Glutamatergic neuron (in vitro differentiated cells): ENCODE results near the gene BTBD1. TPM values are rescaled to one million over a fixed set of nuclear protein-coding genes. Genes with fewer than 3 reads are reported as not detected.
A peak's percentile ranks its signal among the peaks of the same experiment; 100 is the strongest.

Experiments used
- DNase-seq: peaks from one replicate; pipeline ENCODE4 v3.0.0; 2022
- H3K27ac Mint-ChIP-seq: one replicate; pipeline ENCODE4 v1.8.0; 2020; ENCODE audit warnings: mild to moderate bottlenecking, mixed read lengths, inconsistent platforms; ENCODE audit not compliant: unreplicated experiment
- H3K27me3 Mint-ChIP-seq: one replicate; pipeline ENCODE4 v1.8.0; 2020; ENCODE audit warnings: mild to moderate bottlenecking, moderate library complexity, mixed read lengths, inconsistent platforms; ENCODE audit not compliant: unreplicated experiment
- H3K36me3 Mint-ChIP-seq: one replicate; pipeline ENCODE4 v1.8.0; 2020; ENCODE audit warnings: mild to moderate bottlenecking, mixed read lengths, inconsistent platforms; ENCODE audit not compliant: unreplicated experiment
- H3K4me1 Mint-ChIP-seq: one replicate; pipeline ENCODE4 v1.8.0; 2020; ENCODE audit warnings: mild to moderate bottlenecking, low read depth, mixed read lengths, inconsistent platforms; ENCODE audit not compliant: unreplicated experiment
- H3K4me3 Mint-ChIP-seq: one replicate; pipeline ENCODE4 v1.8.0; 2020; ENCODE audit warnings: mild to moderate bottlenecking, mixed read lengths, inconsistent platforms; ENCODE audit not compliant: unreplicated experiment
- H3K9me3 Mint-ChIP-seq: one replicate; pipeline ENCODE4 v1.8.0; 2020; ENCODE audit warnings: mild to moderate bottlenecking, moderate library complexity, mixed read lengths, inconsistent platforms; ENCODE audit not compliant: unreplicated experiment
- total RNA-seq: library from RNA; stranded (reverse); fragmentation: NEBNext Ultra II Directional; extraction: Animal tissue kit (Norgen Biotek cat#: 25700); gene quantifications from one replicate; pipeline ENCODE4 v1.2.1, GENCODE V29; 2021; ENCODE audit not compliant: unreplicated experiment
- TF ChIP-seq, protein P1 (sequence below): fragments of 200-600 bp; sonication (generic); IDR thresholded peaks from one replicate; pipeline ENCODE4 v1.5.0; 2021; ENCODE audit not compliant: partially characterized antibody, unreplicated experiment

The BTBD1 gene
- total RNA-seq, 1 donor from 2014 or later, result 41.9 TPM

DNA sequence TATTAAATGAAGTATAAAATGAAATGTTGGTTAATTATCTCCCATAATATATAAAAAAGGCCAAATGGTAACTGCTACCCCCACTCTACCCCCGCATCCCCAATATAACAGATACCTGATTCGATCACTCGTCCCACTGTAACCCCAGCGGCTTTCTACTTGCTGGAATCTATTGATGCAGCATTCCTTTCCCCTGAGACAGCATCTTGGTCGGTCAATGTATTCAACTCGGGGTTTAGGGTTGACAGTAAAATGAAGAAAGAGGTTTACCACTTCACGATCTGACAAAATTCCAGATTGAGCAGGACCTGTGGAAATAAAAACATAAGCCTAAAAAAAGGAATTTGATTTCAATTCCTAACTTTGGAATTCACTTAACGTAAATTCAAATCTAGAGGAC lies 37.0 kb downstream of the BTBD1 start:
- Mint-ChIP-seq H3K36me3 (no peaks in the 10 kb centered on the region), H3K27me3 (no peaks in the 10 kb centered on the region), H3K4me3 (no peak overlapping the region), H3K9me3 (peaks cover 2% of the 10 kb centered on the region), H3K27ac (no peak overlapping the region), H3K4me1 (no peaks in the 10 kb centered on the region)
- DNase-seq, result no peak
- TF ChIP-seq, protein P1, sequence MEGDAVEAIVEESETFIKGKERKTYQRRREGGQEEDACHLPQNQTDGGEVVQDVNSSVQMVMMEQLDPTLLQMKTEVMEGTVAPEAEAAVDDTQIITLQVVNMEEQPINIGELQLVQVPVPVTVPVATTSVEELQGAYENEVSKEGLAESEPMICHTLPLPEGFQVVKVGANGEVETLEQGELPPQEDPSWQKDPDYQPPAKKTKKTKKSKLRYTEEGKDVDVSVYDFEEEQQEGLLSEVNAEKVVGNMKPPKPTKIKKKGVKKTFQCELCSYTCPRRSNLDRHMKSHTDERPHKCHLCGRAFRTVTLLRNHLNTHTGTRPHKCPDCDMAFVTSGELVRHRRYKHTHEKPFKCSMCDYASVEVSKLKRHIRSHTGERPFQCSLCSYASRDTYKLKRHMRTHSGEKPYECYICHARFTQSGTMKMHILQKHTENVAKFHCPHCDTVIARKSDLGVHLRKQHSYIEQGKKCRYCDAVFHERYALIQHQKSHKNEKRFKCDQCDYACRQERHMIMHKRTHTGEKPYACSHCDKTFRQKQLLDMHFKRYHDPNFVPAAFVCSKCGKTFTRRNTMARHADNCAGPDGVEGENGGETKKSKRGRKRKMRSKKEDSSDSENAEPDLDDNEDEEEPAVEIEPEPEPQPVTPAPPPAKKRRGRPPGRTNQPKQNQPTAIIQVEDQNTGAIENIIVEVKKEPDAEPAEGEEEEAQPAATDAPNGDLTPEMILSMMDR, result no peak

DNA sequence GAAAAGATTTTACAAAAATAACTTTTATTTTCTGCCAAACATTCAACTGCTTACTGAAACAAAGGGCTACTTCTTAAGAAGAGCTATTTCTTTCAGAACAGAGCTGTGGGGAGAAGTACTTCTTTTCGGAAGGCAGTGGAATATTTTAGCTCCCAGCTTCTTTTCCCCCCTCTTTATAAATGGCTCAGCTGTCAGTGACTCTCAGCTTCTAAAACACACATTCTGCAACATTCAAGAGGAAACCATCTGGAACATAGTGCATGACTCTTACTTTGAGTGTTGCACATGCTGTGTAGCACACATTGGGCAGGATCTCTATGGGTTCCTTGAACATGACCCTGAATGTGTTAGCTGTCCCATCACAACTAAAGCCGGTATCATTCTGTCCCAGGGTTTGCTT lies 48.6 kb downstream of the BTBD1 start:
- no peaks in the 10 kb centered on the region for H3K36me3 Mint-ChIP-seq
- H3K4me3 Mint-ChIP-seq, result no peak overlapping the region
- H3K27me3 Mint-ChIP-seq, result no peaks in the 10 kb centered on the region
- no peak overlapping the region for H3K27ac Mint-ChIP-seq
- peaks cover 6% of the 10 kb centered on the region for H3K4me1 Mint-ChIP-seq
- no peak for DNase-seq
- TF ChIP-seq, protein P1, result no peak
- peaks cover 1% of the 10 kb centered on the region for H3K9me3 Mint-ChIP-seq

DNA sequence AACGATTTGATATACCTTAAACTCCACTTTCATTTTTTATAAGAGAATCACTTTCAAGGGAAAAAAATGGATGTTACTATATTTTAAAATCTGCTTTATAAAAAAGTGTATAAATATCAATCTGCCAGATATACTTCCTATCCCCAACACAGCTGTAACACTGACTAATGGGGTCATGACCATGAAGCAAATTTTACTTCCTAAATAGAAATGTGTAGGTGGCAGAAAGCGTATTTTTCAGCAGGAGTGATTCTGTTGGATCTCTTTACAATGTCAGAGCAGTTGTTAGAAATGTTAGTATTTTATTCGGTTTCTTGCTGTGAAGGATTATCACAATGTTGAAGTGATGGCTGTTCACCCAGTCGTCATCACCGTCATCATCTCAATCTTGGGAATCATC lies 50.1 kb downstream of the BTBD1 start:
- H3K36me3 Mint-ChIP-seq, result peaks cover 9% of the 10 kb centered on the region
- TF ChIP-seq, protein P1, result no peak
- H3K27me3 Mint-ChIP-seq, result no peaks in the 10 kb centered on the region
- H3K9me3 Mint-ChIP-seq, result peaks cover 9% of the 10 kb centered on the region
- H3K4me3 Mint-ChIP-seq, result no peak overlapping the region
- DNase-seq, result no peak
- peaks cover 16% of the 10 kb centered on the region for H3K4me1 Mint-ChIP-seq
- no peak overlapping the region for H3K27ac Mint-ChIP-seq

DNA sequence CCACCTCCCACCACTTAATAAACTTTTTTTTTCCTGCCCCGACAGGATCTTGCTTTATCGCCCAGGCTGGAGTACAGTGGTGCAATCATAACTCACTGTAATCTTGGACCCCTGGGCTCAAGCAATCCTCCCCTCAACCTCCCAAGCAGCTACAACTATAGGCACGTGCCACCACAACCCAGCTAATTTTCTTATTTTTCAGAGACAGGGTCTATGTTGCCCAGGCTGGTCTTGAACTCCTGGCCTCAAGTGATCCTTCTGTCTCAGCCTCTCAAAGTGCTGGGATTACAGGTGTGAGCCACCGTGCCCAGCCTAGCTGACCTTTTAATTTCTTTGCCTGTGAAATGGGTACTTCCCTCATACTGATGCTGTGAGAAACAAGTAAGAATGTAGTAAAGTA lies 51.7 kb downstream of the BTBD1 start:
- TF ChIP-seq, protein P1, result no peak
- Mint-ChIP-seq H3K4me3 (no peak overlapping the region), H3K36me3 (peaks cover 14% of the 10 kb centered on the region), H3K27me3 (peaks cover 4% of the 10 kb centered on the region), H3K9me3 (peaks cover 16% of the 10 kb centered on the region), H3K27ac (no peak overlapping the region), H3K4me1 (peaks cover 23% of the 10 kb centered on the region)
- DNase-seq, result no peak

DNA sequence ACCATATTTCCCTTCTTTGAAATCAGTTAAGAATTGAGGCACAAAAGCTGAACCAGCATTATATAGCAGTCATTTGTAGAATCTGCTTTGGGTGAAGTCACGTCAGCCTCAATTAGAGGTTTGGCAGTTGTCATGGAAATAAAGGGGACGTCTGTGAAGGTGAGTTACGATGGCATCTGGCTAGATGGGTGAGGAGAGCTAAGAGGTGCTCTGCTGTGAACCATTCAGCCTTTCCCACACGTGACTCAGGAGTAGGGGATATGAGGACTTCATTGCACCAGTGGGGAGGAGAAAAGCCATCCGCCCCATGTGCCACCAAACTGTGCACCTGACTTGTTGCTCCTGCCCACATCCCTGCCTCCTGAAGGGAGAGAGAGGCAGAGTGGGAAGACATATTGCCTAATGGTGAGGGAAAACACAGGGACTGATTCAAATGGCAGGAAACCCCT lies 52.8 kb downstream of the BTBD1 start:
- no peak for DNase-seq
- TF ChIP-seq, protein P1, result no peak
- Mint-ChIP-seq H3K36me3 (peaks cover 15% of the 10 kb centered on the region), H3K9me3 (peaks cover 17% of the 10 kb centered on the region), H3K4me3 (peak overlapping the region; percentile 27), H3K4me1 (peaks cover 25% of the 10 kb centered on the region), H3K27me3 (peaks cover 4% of the 10 kb centered on the region), H3K27ac (no peak overlapping the region)
